Epithelial cell of prostate (primary cell): Measurements from ENCODE around the gene STX12.
"Not testable (repeated sequence)": the region's sequence is repeated elsewhere in the genome, so short reads cannot be mapped to it uniquely, and the experiment has no call there.

Experiments
- DNase-seq: peaks from one replicate; pipeline ENCODE4 v3.0.0-alpha.2; 2011; ENCODE audit warnings: low read depth, low spot score
- H3K27ac ChIP-seq: fragments of 450-650 bp; 2 replicates; pipeline ENCODE4 v1.5.1; 2017; ENCODE audit warnings: mild to moderate bottlenecking

Gene STX12

GRCh38 chr1:27824411-27824810 lies 51.4 kb downstream of the STX12 start:
- DNase-seq: no peak
- H3K27ac ChIP-seq: no peak overlapping the region

- H3K27ac ChIP-seq, DNase-seq: not testable (repeated sequence)
These were observed 56.4 kb downstream of the STX12 start for GRCh38 chr1:27829339-27829960.

GRCh38 chr1:27830621-27831440 lies 57.8 kb downstream of the STX12 start, which contains the start of gene PPP1R8:
Gene PPP1R8, plus strand, starts transcription at chr1:27830782. Its CDS starts 54 bp downstream, at chr1:27830836.
- peak; percentile 62 for DNase-seq
- H3K27ac ChIP-seq: peak within 1 kb of the TSS; percentile 65

- DNase-seq: no peak
- peak overlapping the region; percentile 65 for H3K27ac ChIP-seq
These were observed 58.8 kb downstream of the STX12 start for GRCh38 chr1:27831568-27832410.

- H3K27ac ChIP-seq: peak overlapping the region; percentile 10
- no peak for DNase-seq
These were observed 59.7 kb downstream of the STX12 start for GRCh38 chr1:27832762-27833161.

GRCh38 chr1:27833470-27833869 lies 60.5 kb downstream of the STX12 start:
- no peak overlapping the region for H3K27ac ChIP-seq
- no peak for DNase-seq

- no peak overlapping the region for H3K27ac ChIP-seq
- DNase-seq: no peak
These were observed 62.0 kb downstream of the STX12 start for GRCh38 chr1:27835046-27835445.

GRCh38 chr1:27835501-27835900 lies 62.5 kb downstream of the STX12 start:
- no peak for DNase-seq
- H3K27ac ChIP-seq: no peak overlapping the region

- DNase-seq: no peak
- H3K27ac ChIP-seq: no peak overlapping the region
These were observed 76.9 kb downstream of the STX12 start for GRCh38 chr1:27849951-27850350.

- no peak for DNase-seq
- H3K27ac ChIP-seq: no peak overlapping the region
These were observed 82.1 kb downstream of the STX12 start for GRCh38 chr1:27855085-27855484.

- no peak for DNase-seq
- H3K27ac ChIP-seq: no peak overlapping the region
These were observed 83.7 kb downstream of the STX12 start for GRCh38 chr1:27856561-27857343.

GRCh38 chr1:27857552-27857951 lies 84.5 kb downstream of the STX12 start:
- not testable (repeated sequence) for H3K27ac ChIP-seq, DNase-seq

GRCh38 chr1:27858072-27858948 lies 85.3 kb downstream of the STX12 start:
- no peak overlapping the region for H3K27ac ChIP-seq
- DNase-seq: peak; percentile 29

GRCh38 chr1:27858949-27859576 lies 86.0 kb downstream of the STX12 start:
- H3K27ac ChIP-seq: no peak overlapping the region
- DNase-seq: no peak

- no peak for DNase-seq
- no peak overlapping the region for H3K27ac ChIP-seq
These were observed 88.4 kb downstream of the STX12 start for GRCh38 chr1:27861436-27861835.

- no peak overlapping the region for H3K27ac ChIP-seq
- no peak for DNase-seq
These were observed 89.0 kb downstream of the STX12 start for GRCh38 chr1:27862004-27862403.

- H3K27ac ChIP-seq: peak overlapping the region; percentile 35
These were observed 89.9 kb downstream of the STX12 start for GRCh38 chr1:27862671-27863537.

GRCh38 chr1:27863538-27863915 lies 90.5 kb downstream of the STX12 start:
- no peak for DNase-seq
- peak overlapping the region; percentile 35 for H3K27ac ChIP-seq

More at GRCh38 chr1:27862671-27863537, 89.9 kb downstream of the STX12 start:
- peak; percentile 91 for DNase-seq
